ENCODE results near the gene AHDC1. TPM values are rescaled to one million over a fixed set of nuclear protein-coding genes. Genes with fewer than 3 reads are reported as not detected.

The AHDC1 gene
- total and polyA plus RNA-seq, 2 donors (not counting 3 experiments of a cell fraction or from before 2014, with no cell fraction given), result 7.0 to 32.1 TPM

DNA sequence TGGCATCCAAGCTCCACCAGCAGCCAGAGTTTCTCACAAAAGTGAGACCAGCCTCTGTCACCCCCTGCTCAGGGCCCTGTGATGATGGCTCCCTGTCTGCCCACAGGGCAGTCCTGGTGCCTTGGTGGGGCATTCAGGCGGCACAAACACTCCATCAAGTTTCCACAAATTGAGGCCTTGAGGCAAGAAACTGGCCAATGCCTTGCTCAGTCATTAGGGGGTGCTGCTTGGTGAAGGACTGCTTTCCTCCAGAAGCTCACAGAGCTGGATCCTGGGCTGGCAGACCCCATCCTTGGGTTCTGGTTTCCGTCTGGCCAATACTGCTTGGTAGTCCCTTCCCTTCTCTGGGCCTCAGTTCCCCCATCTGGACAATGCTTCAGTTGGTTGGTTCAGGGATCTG, 12.5 kb upstream of the AHDC1 start:
- Histone ChIP-seq H3K4me2 (ENCODE audit: insufficient read depth, low read length) (no peak overlapping the region), H3K36me3 (ENCODE audit: control insufficient read depth in 2 of 2, extremely low read depth in 1 of 2, insufficient read depth in 2 of 2, low read length in 2 of 2) (no peaks in the 10 kb centered on the region), H3K9me3 (replicated peaks; ENCODE audit: control insufficient read depth, insufficient read depth, low read length) (no peaks in the 10 kb centered on the region), H3K79me2 (ENCODE audit: control insufficient read depth, insufficient read depth, low read length) (no peaks in the 10 kb centered on the region), H2AFZ (ENCODE audit: low read depth, low read length) (no peak overlapping the region), H3K27ac (ENCODE audit: insufficient read depth, low read depth, low read length) (no peak overlapping the region), H3K4me1 (ENCODE audit: control insufficient read depth, extremely low read depth, insufficient read depth, low read length) (peaks cover 28% of the 10 kb centered on the region), H3K27me3 (ENCODE audit: control insufficient read depth in 2 of 2, insufficient read depth in 2 of 2, low read length in 2 of 2) (no peaks in the 10 kb centered on the region), H3K9ac (replicated peaks; ENCODE audit: extremely low read depth, insufficient read depth, low read length) (no peak overlapping the region), H3K9me1 (replicated peaks; ENCODE audit: control insufficient read depth, extremely low read depth, insufficient read depth, low read length) (no peaks in the 10 kb centered on the region), H4K20me1 (replicated peaks; ENCODE audit: control insufficient read depth, extremely low read depth, insufficient read depth, low read length) (no peaks in the 10 kb centered on the region), H3K4me3 (replicated peaks in 1 of 3; ENCODE audit: insufficient read depth in 1 of 3, low read depth in 1 of 3, low read length in 3 of 3) (no peak overlapping the region)
- DNase-seq (ENCODE audit: low read depth, low spot score) (no peak), FAIRE-seq (no peak)
- CTCF ChIA-PET, result interaction anchor here (0.7 to 15.8 kb wide), 6 partner anchors 9 to 56 kb away, joined by 3 to 306 read pairs (median 5); partner anchors contain the start of gene IFI6
- intact Hi-C loops (cut with micrococcal nuclease), result no loop called here
- no TSS peak for BruUV-seq (replicated peaks)
- dilution Hi-C loops (cut with MboI; ENCODE audit: extremely low pct_ligation_motif_present, low sequenced_read_pairs), result no loop called here
- POLR2A ChIA-PET, result no interaction called here
- TF ChIP-seq, protein P1, sequence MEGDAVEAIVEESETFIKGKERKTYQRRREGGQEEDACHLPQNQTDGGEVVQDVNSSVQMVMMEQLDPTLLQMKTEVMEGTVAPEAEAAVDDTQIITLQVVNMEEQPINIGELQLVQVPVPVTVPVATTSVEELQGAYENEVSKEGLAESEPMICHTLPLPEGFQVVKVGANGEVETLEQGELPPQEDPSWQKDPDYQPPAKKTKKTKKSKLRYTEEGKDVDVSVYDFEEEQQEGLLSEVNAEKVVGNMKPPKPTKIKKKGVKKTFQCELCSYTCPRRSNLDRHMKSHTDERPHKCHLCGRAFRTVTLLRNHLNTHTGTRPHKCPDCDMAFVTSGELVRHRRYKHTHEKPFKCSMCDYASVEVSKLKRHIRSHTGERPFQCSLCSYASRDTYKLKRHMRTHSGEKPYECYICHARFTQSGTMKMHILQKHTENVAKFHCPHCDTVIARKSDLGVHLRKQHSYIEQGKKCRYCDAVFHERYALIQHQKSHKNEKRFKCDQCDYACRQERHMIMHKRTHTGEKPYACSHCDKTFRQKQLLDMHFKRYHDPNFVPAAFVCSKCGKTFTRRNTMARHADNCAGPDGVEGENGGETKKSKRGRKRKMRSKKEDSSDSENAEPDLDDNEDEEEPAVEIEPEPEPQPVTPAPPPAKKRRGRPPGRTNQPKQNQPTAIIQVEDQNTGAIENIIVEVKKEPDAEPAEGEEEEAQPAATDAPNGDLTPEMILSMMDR (IDR thresholded peaks at IDR 0.05; ENCODE audit: extremely low read depth in 1 of 2, insufficient read depth in 1 of 2, low read depth in 1 of 2, low read length in 2 of 2), result peak in 1 of 2 donors; percentile 24
- TF ChIP-seq FOS (IDR thresholded peaks at IDR 0.05; ENCODE audit: borderline replicate concordance, insufficient read depth, low read length), result no peak

DNA sequence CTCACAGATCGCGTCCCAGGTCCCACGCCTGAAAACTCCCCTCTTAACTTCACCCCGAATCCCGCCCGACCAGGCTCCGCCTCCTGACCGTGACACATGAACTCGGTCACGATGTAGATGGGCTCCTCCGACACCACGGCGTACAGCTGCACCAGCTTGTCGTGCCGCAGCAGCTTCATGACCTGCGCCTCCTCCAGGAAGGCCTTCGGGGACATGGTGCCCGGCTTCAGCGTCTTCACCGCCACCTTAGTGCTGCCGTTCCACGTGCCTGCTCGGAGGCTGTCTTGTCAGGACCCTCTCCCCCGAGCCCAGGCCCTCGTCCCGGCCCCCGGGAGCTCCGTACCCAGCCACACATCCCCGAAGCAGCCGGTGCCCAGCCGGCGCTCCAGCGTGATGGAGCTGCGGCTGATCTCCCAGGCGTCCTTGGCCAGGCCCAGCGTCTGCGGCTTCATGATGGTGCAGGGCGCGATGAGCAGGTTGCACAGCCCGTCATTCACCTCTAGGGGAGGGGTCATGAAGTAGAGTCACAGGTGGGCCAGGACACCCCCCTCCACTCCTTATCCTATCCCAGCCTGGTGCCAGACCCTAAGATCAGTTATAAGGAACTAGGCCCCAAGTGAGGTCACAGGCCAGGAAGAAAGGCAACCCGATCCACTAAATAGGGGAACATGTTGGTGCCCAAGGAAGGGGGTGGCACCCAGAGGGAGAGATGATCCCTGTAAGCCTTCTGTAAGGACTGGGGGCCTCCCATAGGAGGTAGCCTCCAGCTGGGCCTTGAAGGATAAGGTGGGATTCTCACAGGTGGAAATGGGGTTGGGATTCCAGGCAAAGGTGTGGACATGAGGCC, 11.6 kb upstream of the AHDC1 start:
- Histone ChIP-seq H3K9me1 (replicated peaks; ENCODE audit: control insufficient read depth, extremely low read depth, insufficient read depth, low read length) (no peaks in the 10 kb centered on the region), H3K4me2 (ENCODE audit: insufficient read depth, low read length) (no peak overlapping the region), H3K4me3 (replicated peaks in 1 of 3; ENCODE audit: insufficient read depth in 1 of 3, low read depth in 1 of 3, low read length in 3 of 3) (no peak overlapping the region), H3K27me3 (ENCODE audit: control insufficient read depth in 2 of 2, insufficient read depth in 2 of 2, low read length in 2 of 2) (peaks cover 0 to 3% of the 10 kb centered on the region in 2 experiments), H3K27ac (ENCODE audit: insufficient read depth, low read depth, low read length) (no peak overlapping the region), H2AFZ (ENCODE audit: low read depth, low read length) (no peak overlapping the region), H3K9me3 (replicated peaks; ENCODE audit: control insufficient read depth, insufficient read depth, low read length) (no peaks in the 10 kb centered on the region), H3K79me2 (ENCODE audit: control insufficient read depth, insufficient read depth, low read length) (no peaks in the 10 kb centered on the region), H3K36me3 (ENCODE audit: control insufficient read depth in 2 of 2, extremely low read depth in 1 of 2, insufficient read depth in 2 of 2, low read length in 2 of 2) (no peaks in the 10 kb centered on the region), H4K20me1 (replicated peaks; ENCODE audit: control insufficient read depth, extremely low read depth, insufficient read depth, low read length) (no peaks in the 10 kb centered on the region), H3K9ac (replicated peaks; ENCODE audit: extremely low read depth, insufficient read depth, low read length) (no peak overlapping the region), H3K4me1 (ENCODE audit: control insufficient read depth, extremely low read depth, insufficient read depth, low read length) (peaks cover 25% of the 10 kb centered on the region)
- DNase-seq (ENCODE audit: low read depth, low spot score) (no peak), FAIRE-seq (no peak)
- no peak for TF ChIP-seq JUN (IDR thresholded peaks at IDR 0.05; ENCODE audit: borderline replicate concordance, insufficient read depth, insufficient read length, low read depth)
- no peak for TF ChIP-seq GATA2 (IDR thresholded peaks at IDR 0.05; ENCODE audit: insufficient read depth, insufficient read length, low read depth, low read length)
- no peak for TF ChIP-seq POLR2A (IDR thresholded peaks at IDR 0.05; ENCODE audit: low read depth, low read length)
- TF ChIP-seq MYC (IDR thresholded peaks at IDR 0.05; ENCODE audit: low read depth, low read length), result no peak
- TF ChIP-seq EZH2 (IDR thresholded peaks at IDR 0.05; ENCODE audit: borderline replicate concordance, low read depth, low read length, severe bottlenecking), result no peak
- no peak for TF ChIP-seq FOS (IDR thresholded peaks at IDR 0.05; ENCODE audit: borderline replicate concordance, insufficient read depth, low read length)
- TF ChIP-seq, protein P2, sequence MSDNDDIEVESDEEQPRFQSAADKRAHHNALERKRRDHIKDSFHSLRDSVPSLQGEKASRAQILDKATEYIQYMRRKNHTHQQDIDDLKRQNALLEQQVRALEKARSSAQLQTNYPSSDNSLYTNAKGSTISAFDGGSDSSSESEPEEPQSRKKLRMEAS (IDR thresholded peaks at IDR 0.05; ENCODE audit: insufficient read depth, insufficient read length), result no peak
- no peak for TF ChIP-seq POLR2AphosphoS5 (IDR thresholded peaks at IDR 0.05; ENCODE audit: insufficient read depth, low read depth, low read length)
- TF ChIP-seq, protein P1 (IDR thresholded peaks at IDR 0.05; ENCODE audit: extremely low read depth in 1 of 2, insufficient read depth in 1 of 2, low read depth in 1 of 2, low read length in 2 of 2), result no peak
- ChIA-PET CTCF (interaction anchor here (1.0 to 15.8 kb wide), 5 partner anchors 10 to 54 kb away, joined by 3 to 306 read pairs (median 7); no protein-coding TSS in a partner anchor), POLR2A (no interaction called here)
- dilution Hi-C loops (cut with MboI; ENCODE audit: extremely low pct_ligation_motif_present, low sequenced_read_pairs), result no loop called here
- BruUV-seq (replicated peaks), result no TSS peak
- intact Hi-C loops (cut with micrococcal nuclease), result no loop called here
